RWPE1 (cell line): Measurements from ENCODE around the gene TAS2R60.
"Not testable (repeated sequence)": the region's sequence is repeated elsewhere in the genome, so short reads cannot be mapped to it uniquely, and the experiment has no call there.

Source experiments
- CTCF ChIA-PET: fragments of 350-600 bp; sonication (Branson Sonifier 250); formaldehyde crosslinking; extraction: SDS; loops from one replicate; lab custom pipeline; 2021; lab: Yijun Ruan, JAX
- POLR2A ChIA-PET: fragments of 400-600 bp; formaldehyde crosslinking; extraction: SDS; loops from one replicate; lab custom pipeline; 2020; ENCODE audit warnings: antibody characterized with exemption; ENCODE audit not compliant: low non-redundant PET; lab: Yijun Ruan, JAX
- DNase-seq: peaks from one replicate; pipeline ENCODE4 v3.0.0; 2012; ENCODE audit warnings: low spot score
- H3K27ac ChIP-seq: fragments of 450-650 bp; 2 replicates; pipeline ENCODE4 v1.5.1; 2017
- TF ChIP-seq, protein P1 (sequence below): fragments of 450-650 bp; conservative IDR thresholded peaks from 2 replicates; pipeline ENCODE4 v1.5.1; 2017; ENCODE audit warnings: low read depth, mild to moderate bottlenecking

The TAS2R60 gene

DNA sequence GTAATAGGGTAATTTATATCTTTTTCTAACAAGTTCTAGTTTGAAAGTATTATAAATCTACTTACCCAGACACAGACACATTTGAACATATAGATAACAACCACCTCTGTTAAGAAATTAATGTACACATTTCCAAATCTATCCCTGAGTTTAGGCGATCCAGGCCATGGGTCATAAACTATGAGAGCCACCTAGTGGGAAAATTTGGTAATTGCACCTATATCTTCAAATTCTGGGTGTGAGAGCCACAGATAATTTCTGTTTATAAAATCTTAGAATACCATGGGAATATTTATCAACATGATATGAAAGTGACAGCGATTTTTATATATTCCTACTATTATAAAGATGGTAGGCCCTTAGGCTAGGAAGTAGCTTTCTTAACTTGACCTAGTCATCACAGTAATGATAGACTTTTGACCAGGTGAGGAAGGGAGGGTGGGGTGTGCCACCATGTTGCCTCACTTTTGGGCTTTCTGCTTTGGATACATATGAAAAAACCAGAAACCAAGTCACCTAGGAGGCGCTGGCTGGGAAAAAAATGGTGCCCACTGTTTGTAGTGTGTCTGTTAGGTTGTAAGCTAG is 26.6 kb upstream of the TAS2R60 start:
- H3K27ac ChIP-seq, result no peak overlapping the region
- DNase-seq, result peak; percentile 48
- POLR2A ChIA-PET, result no interaction called here
- TF ChIP-seq, protein P1, sequence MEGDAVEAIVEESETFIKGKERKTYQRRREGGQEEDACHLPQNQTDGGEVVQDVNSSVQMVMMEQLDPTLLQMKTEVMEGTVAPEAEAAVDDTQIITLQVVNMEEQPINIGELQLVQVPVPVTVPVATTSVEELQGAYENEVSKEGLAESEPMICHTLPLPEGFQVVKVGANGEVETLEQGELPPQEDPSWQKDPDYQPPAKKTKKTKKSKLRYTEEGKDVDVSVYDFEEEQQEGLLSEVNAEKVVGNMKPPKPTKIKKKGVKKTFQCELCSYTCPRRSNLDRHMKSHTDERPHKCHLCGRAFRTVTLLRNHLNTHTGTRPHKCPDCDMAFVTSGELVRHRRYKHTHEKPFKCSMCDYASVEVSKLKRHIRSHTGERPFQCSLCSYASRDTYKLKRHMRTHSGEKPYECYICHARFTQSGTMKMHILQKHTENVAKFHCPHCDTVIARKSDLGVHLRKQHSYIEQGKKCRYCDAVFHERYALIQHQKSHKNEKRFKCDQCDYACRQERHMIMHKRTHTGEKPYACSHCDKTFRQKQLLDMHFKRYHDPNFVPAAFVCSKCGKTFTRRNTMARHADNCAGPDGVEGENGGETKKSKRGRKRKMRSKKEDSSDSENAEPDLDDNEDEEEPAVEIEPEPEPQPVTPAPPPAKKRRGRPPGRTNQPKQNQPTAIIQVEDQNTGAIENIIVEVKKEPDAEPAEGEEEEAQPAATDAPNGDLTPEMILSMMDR, result peak; percentile 89
- CTCF ChIA-PET, result interaction anchor here (0.7 to 1.9 kb wide), 2 partner anchors 88 to 176 kb away, joined by 3 to 11 read pairs; no protein-coding TSS in a partner anchor

DNA sequence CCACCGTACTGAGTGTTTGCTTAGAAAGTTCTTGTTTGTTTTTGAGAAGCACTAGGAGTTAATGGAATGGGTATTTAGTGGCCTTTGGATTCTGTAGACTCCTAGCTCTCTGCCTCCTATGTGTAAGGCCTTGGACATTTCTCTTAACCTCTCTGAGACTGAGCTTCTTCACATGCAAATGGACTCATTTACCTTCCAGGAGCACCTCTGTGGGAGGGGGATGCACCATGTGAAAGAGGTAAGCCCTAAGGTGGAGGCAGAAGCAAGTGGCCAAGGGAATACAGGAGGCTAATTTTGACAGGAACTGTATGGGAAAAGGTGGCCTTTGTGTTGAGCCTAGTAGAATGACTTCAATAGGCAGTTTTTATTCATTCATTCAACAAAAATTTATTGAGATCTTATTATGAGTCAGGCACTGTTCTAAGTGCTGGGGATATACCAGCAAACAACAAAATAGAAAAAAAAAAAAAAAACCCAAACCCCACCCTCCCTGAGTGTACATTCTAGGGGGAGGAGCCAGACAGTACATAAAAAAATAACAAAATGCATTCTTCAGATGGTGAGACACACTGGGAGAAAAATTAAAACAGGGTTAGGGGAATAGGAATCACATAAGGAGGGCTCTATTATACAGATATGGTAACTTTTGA is 25.4 kb upstream of the TAS2R60 start:
- TF ChIP-seq, protein P1, result no peak
- ChIA-PET POLR2A (no interaction called here), CTCF (no interaction called here)
- no peak for DNase-seq
- no peak overlapping the region for H3K27ac ChIP-seq

DNA sequence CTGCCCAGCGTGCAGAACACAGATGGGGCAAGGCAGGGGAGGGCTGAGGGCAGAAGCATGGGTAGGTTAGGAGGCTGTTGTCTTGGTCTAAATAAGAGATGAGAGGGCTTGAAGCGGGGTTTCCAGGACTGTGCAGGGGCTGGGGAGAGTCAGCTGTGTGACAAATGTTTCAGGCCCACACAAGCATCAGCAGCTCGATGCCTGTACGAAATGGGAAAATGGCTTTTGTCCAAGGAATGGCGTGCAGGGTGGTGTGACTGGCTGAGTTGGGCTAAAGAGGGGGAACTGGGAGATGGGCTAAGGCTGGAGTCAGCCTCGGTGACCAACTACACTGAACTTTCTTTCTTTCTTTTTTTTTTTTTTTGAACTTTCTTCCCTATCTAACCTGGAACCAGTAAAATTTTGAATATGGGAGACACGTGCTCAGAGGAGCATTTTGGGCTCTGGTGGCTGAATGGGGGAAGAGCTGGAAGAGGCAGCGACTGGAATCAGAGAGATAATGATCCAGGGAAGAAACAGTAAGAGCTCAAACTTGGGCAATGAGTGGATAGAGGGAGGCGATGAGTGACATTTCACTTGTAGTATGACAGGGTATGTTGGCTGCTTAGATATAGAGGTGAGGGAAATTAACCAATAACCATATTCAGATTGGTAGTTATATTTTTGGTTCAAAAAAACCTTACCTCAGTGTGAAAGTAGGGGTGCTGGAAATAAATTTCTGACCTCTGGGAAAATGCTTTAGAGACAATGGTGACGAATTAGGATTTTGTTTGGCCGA is 24.4 kb upstream of the TAS2R60 start:
- no peak for DNase-seq
- TF ChIP-seq, protein P1, result no peak
- ChIA-PET CTCF (no interaction called here), POLR2A (no interaction called here)
- H3K27ac ChIP-seq, result no peak overlapping the region

DNA sequence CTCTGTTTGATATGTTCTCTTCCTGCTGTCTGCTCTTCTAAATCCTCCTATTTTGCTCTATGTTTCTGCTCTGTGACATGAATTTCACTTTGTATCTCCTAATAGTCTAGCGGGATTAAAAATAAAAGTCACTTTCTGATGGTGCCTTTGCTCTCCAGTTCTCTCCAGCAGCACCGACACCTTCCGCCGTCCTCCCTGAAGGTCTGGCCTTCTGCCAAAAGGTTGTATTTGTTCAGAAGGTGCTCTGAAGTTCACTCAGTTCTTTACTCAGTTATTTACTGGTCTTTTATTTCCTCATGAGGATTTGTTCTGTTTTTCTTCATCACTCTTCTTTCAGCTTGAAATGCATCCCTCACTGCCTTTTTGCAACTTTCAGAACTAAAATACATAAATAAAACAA is 23.4 kb upstream of the TAS2R60 start:
- no peak for DNase-seq
- CTCF ChIA-PET, result no interaction called here
- TF ChIP-seq, protein P1, result no peak

DNA sequence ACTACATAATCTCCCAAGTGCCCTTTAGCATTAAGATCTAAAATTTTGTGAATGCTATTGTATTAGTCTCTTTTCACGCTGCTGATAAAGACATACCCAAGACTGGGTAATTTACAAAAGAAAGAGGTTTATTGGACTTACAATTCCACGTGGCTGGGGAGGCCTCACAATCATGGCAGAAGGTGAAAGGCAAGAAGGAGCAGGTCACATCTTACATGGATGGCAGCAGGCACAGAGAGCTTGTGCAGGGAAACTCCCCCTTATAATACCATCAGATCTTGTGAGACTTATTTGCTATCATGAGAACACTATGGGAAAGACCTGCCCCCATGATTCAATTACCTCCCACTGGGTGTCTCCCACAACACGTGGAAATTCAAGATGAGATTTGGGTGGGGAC is 22.6 kb upstream of the TAS2R60 start:
- CTCF ChIA-PET, DNase-seq, POLR2A ChIA-PET, H3K27ac ChIP-seq: not testable (repeated sequence)

More for the DNA sequence above, 23.4 kb upstream of the TAS2R60 start:
- POLR2A ChIA-PET, result no interaction called here
- H3K27ac ChIP-seq, result no peak overlapping the region

DNA sequence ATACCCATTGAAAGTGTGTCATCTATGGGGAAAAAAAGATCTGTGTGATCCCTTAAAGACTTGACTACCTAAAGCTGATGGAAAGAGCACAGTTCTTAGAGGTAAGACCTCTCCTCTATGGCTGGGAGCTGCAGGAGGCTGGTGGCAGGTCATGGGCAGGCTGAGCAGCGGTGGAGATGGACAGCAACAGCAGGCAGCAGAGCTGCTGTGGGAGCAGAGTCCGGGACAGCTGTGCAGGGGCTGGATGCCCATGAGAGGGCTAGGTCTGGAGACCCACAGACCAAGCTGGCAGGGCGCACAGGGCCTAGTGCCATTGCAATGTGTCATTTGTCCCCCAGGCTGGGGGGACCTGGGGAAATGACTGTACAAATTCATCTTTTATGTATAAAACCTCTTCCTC is 21.2 kb upstream of the TAS2R60 start:
- ChIA-PET POLR2A (no interaction called here), CTCF (no interaction called here)
- H3K27ac ChIP-seq, result no peak overlapping the region

DNA sequence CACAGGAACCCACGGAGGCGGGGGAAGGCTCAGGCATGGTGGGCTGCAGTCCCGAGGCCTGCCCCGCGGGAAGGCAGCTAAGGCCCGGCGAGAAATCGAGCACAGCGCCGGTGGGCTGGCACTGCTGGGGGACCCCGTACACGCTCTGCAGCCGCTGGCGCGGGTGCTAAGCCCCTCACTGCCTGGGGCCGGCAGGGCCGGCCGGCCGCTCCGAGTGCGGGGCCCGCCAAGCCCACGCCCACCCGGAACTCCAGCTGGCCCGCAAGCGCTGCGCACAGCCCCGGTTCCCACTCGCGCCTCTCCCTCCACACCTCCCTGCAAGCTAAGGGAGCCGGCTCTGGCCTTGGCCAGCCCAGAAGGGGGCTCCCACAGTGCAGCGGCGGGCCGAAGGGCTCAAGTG is 18.8 kb upstream of the TAS2R60 start:
- POLR2A ChIA-PET, H3K27ac ChIP-seq, DNase-seq: not testable (repeated sequence)
- CTCF ChIA-PET, result interaction anchor here (0.9 kb wide), 1 partner anchor 80 kb away, joined by 3 read pairs; no protein-coding TSS in a partner anchor

More for the DNA sequence above, 21.2 kb upstream of the TAS2R60 start:
- DNase-seq, result no peak
- TF ChIP-seq, protein P1, result no peak
